Measurements from ENCODE around the gene GDF11.

Gene GDF11

DNA sequence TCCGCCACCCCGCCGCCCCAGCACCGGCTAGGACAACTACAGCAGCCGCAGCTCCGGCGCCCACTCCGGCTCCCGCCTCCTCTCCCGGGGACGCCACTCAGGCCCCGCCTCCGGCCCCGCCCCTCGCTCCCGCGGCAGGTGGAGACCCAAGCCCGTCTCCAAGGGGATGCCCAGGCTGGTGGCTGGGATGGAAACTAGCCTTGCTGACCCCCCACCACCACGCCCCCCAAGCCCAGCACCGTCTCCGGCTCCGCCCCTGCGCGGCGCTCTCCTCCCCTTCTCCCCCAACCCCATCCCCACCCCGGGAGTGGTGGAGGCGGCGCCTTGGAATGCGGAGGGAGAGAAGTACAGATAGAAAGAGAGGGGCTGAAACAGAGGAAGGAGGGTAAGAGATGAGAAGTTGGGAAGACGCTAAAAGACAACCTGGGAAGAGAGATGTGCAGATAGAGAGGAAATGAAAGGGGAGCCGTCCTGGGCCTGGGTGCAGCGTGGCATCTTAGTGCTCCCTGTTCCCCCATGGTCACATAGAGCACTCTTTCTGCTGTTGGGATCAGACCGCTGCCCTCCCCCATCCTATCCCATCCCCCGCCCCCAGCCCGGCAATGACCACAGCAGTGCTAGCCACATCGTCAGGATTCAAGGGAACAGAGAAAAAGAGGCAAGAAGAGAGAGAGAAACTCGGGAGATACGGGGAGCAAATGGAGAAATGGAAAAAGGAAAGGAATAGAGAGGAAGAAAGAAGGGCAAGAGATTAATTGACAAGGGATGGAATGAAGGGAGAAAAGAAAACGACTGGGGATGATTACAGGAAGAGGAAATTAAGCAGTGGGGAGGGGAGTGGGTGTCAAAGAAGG lies 34.9 kb upstream of the GDF11 start, which contains the start of gene ITGA7 (continued):
- TF ChIP-seq, protein P1, sequence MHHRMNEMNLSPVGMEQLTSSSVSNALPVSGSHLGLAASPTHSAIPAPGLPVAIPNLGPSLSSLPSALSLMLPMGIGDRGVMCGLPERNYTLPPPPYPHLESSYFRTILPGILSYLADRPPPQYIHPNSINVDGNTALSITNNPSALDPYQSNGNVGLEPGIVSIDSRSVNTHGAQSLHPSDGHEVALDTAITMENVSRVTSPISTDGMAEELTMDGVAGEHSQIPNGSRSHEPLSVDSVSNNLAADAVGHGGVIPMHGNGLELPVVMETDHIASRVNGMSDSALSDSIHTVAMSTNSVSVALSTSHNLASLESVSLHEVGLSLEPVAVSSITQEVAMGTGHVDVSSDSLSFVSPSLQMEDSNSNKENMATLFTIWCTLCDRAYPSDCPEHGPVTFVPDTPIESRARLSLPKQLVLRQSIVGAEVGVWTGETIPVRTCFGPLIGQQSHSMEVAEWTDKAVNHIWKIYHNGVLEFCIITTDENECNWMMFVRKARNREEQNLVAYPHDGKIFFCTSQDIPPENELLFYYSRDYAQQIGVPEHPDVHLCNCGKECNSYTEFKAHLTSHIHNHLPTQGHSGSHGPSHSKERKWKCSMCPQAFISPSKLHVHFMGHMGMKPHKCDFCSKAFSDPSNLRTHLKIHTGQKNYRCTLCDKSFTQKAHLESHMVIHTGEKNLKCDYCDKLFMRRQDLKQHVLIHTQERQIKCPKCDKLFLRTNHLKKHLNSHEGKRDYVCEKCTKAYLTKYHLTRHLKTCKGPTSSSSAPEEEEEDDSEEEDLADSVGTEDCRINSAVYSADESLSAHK (tag by site-specific recombination; IDR thresholded peaks at IDR 0.05): no peak
- TF ChIP-seq, protein P2, sequence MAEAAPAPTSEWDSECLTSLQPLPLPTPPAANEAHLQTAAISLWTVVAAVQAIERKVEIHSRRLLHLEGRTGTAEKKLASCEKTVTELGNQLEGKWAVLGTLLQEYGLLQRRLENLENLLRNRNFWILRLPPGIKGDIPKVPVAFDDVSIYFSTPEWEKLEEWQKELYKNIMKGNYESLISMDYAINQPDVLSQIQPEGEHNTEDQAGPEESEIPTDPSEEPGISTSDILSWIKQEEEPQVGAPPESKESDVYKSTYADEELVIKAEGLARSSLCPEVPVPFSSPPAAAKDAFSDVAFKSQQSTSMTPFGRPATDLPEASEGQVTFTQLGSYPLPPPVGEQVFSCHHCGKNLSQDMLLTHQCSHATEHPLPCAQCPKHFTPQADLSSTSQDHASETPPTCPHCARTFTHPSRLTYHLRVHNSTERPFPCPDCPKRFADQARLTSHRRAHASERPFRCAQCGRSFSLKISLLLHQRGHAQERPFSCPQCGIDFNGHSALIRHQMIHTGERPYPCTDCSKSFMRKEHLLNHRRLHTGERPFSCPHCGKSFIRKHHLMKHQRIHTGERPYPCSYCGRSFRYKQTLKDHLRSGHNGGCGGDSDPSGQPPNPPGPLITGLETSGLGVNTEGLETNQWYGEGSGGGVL (tag by site-specific recombination; IDR thresholded peaks at IDR 0.05): peak; percentile 88
- TF ChIP-seq ZNF548 (tag by site-specific recombination; IDR thresholded peaks at IDR 0.05): no peak
- TF ChIP-seq, protein P3, sequence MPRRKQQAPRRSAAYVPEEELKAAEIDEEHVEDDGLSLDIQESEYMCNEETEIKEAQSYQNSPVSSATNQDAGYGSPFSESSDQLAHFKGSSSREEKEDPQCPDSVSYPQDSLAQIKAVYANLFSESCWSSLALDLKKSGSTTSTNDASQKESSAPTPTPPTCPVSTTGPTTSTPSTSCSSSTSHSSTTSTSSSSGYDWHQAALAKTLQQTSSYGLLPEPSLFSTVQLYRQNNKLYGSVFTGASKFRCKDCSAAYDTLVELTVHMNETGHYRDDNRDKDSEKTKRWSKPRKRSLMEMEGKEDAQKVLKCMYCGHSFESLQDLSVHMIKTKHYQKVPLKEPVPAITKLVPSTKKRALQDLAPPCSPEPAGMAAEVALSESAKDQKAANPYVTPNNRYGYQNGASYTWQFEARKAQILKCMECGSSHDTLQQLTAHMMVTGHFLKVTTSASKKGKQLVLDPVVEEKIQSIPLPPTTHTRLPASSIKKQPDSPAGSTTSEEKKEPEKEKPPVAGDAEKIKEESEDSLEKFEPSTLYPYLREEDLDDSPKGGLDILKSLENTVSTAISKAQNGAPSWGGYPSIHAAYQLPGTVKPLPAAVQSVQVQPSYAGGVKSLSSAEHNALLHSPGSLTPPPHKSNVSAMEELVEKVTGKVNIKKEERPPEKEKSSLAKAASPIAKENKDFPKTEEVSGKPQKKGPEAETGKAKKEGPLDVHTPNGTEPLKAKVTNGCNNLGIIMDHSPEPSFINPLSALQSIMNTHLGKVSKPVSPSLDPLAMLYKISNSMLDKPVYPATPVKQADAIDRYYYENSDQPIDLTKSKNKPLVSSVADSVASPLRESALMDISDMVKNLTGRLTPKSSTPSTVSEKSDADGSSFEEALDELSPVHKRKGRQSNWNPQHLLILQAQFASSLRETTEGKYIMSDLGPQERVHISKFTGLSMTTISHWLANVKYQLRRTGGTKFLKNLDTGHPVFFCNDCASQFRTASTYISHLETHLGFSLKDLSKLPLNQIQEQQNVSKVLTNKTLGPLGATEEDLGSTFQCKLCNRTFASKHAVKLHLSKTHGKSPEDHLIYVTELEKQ (tag by site-specific recombination; IDR thresholded peaks at IDR 0.05; ENCODE audit: borderline replicate concordance): no peak
- TF ChIP-seq ZNF132 (tag by site-specific recombination; IDR thresholded peaks at IDR 0.05; ENCODE audit: borderline replicate concordance): no peak
- no peak for TF ChIP-seq ZNF16 (tag by site-specific recombination; IDR thresholded peaks at IDR 0.05; ENCODE audit: low read depth)
- TF ChIP-seq ZNF341 (tag by site-specific recombination; IDR thresholded peaks at IDR 0.05; ENCODE audit: low read depth): peak; percentile 84
- no peak for TF ChIP-seq ZNF335 (tag by site-specific recombination; conservative IDR thresholded peaks at IDR 0.05)
- TF ChIP-seq, protein P4, sequence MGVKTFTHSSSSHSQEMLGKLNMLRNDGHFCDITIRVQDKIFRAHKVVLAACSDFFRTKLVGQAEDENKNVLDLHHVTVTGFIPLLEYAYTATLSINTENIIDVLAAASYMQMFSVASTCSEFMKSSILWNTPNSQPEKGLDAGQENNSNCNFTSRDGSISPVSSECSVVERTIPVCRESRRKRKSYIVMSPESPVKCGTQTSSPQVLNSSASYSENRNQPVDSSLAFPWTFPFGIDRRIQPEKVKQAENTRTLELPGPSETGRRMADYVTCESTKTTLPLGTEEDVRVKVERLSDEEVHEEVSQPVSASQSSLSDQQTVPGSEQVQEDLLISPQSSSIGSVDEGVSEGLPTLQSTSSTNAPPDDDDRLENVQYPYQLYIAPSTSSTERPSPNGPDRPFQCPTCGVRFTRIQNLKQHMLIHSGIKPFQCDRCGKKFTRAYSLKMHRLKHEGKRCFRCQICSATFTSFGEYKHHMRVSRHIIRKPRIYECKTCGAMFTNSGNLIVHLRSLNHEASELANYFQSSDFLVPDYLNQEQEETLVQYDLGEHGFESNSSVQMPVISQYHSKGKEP (tag by site-specific recombination; IDR thresholded peaks at IDR 0.05): no peak
- TF ChIP-seq ZNF274 (IDR thresholded peaks at IDR 0.05; ENCODE audit: low read length): no peak
- no peak for TF ChIP-seq ZNF274 (tag by site-specific recombination; IDR thresholded peaks at IDR 0.05; ENCODE audit: borderline replicate concordance)
- TF ChIP-seq ZBTB48 (tag by site-specific recombination; IDR thresholded peaks at IDR 0.05): peak; percentile 49; the same call in 1 of the 2 replicates
- no peak for TF ChIP-seq ZSCAN30 (tag by site-specific recombination; IDR thresholded peaks at IDR 0.05)
- peak; percentile 82 for TF ChIP-seq GLIS2 (tag by site-specific recombination; IDR thresholded peaks at IDR 0.05)
- TF ChIP-seq, protein P5, sequence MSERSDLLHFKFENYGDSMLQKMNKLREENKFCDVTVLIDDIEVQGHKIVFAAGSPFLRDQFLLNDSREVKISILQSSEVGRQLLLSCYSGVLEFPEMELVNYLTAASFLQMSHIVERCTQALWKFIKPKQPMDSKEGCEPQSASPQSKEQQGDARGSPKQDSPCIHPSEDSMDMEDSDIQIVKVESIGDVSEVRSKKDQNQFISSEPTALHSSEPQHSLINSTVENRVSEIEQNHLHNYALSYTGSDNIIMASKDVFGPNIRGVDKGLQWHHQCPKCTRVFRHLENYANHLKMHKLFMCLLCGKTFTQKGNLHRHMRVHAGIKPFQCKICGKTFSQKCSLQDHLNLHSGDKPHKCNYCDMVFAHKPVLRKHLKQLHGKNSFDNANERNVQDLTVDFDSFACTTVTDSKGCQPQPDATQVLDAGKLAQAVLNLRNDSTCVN (tag by site-specific recombination; optimal IDR thresholded peaks at IDR 0.05): peak; percentile 42
- TF ChIP-seq EGR2 (tag by site-specific recombination; IDR thresholded peaks at IDR 0.05; ENCODE audit: low read depth): peak; percentile 38; the same call in 1 of the 2 replicates
- no peak for TF ChIP-seq ZNF521 (tag by site-specific recombination; IDR thresholded peaks at IDR 0.05)
- no peak for TF ChIP-seq GLI4 (tag by site-specific recombination; IDR thresholded peaks at IDR 0.05)
- no peak for TF ChIP-seq ZNF169 (tag by site-specific recombination; IDR thresholded peaks at IDR 0.05)
- no peak for TF ChIP-seq ZNF404 (tag by site-specific recombination; IDR thresholded peaks at IDR 0.05)
- no peak for TF ChIP-seq ZNF621 (tag by site-specific recombination; IDR thresholded peaks at IDR 0.05)
- no peak for TF ChIP-seq ZNF544 (tag by site-specific recombination; IDR thresholded peaks at IDR 0.05)
- no peak for TF ChIP-seq ZNF184 (tag by site-specific recombination; IDR thresholded peaks at IDR 0.05)
- no peak for TF ChIP-seq ZSCAN16 (tag by site-specific recombination; IDR thresholded peaks at IDR 0.05)
- no peak for TF ChIP-seq ZNF19 (tag by site-specific recombination; IDR thresholded peaks at IDR 0.05; ENCODE audit: low read depth)
- TF ChIP-seq KLF9 (tag by site-specific recombination; IDR thresholded peaks at IDR 0.05; ENCODE audit: low read depth): peak; percentile 91
- TF ChIP-seq PRDM1 (tag by site-specific recombination; IDR thresholded peaks at IDR 0.05): peak; percentile 86
- no peak for TF ChIP-seq ZNF701 (tag by site-specific recombination; IDR thresholded peaks at IDR 0.05)
- no peak for TF ChIP-seq ZNF629 (tag by site-specific recombination; IDR thresholded peaks at IDR 0.05)
- TF ChIP-seq KLF7 (tag by site-specific recombination; IDR thresholded peaks at IDR 0.05; ENCODE audit: borderline replicate concordance): no peak
